Measurements from ENCODE around the gene LYRM1. TPM values are rescaled to one million over a fixed set of nuclear protein-coding genes. Genes with fewer than 3 reads are reported as not detected.
A peak's percentile ranks its signal among the peaks of the same experiment; 100 is the strongest.
"Not testable (repeated sequence)": the region's sequence is repeated elsewhere in the genome, so short reads cannot be mapped to it uniquely, and the experiment has no call there.

Gene LYRM1
- total RNA-seq, 3 donors from 2014 or later: 42.6 to 54.6 (median 50.9) TPM

- Histone ChIP-seq H3K27ac (no peak overlapping the region), H3K4me1 (no peaks in the 10 kb centered on the region), H3K9me3 (no peaks in the 10 kb centered on the region), H3K4me3 (no peak overlapping the region), H3K27me3 (no peaks in the 10 kb centered on the region), H3K36me3 (no peaks in the 10 kb centered on the region)
- TF ChIP-seq, protein P1, sequence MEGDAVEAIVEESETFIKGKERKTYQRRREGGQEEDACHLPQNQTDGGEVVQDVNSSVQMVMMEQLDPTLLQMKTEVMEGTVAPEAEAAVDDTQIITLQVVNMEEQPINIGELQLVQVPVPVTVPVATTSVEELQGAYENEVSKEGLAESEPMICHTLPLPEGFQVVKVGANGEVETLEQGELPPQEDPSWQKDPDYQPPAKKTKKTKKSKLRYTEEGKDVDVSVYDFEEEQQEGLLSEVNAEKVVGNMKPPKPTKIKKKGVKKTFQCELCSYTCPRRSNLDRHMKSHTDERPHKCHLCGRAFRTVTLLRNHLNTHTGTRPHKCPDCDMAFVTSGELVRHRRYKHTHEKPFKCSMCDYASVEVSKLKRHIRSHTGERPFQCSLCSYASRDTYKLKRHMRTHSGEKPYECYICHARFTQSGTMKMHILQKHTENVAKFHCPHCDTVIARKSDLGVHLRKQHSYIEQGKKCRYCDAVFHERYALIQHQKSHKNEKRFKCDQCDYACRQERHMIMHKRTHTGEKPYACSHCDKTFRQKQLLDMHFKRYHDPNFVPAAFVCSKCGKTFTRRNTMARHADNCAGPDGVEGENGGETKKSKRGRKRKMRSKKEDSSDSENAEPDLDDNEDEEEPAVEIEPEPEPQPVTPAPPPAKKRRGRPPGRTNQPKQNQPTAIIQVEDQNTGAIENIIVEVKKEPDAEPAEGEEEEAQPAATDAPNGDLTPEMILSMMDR (IDR thresholded peaks at IDR 0.05): no peak
- no peak for TF ChIP-seq POLR2A (IDR thresholded peaks at IDR 0.05)
- DNase-seq (ENCODE audit: low spot score in 2 of 2): no peak
- intact Hi-C loops (cut with DNase I; ENCODE audit: low total_unique reads): no loop called here
These were observed 40.2 kb upstream of the LYRM1 start for GRCh38 chr16:20860361-20860760.

DNA sequence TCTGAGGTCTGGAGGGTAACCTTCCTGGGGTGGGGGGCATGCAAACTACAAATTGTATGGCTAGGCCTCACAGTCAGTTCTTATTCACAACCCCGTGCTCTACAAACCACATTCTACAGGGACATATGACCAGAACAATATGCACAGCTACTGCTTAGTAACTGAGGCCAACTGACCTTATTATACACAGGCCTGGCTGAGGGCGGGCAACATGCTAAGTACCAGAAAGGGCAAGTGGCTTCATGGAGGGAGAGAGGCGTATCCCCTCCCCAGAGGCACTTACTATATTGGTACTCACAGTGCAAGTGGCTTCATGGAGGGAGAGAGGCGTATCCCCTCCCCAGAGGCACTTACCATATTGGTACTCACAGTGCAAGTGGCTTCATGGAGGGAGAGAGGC is 39.6 kb upstream of the LYRM1 start:
- intact Hi-C loops (cut with DNase I; ENCODE audit: low total_unique reads); H3K27ac ChIP-seq; DNase-seq (ENCODE audit: low spot score in 2 of 2); H3K36me3 ChIP-seq; H3K4me1 ChIP-seq; H3K27me3 ChIP-seq; H3K9me3 ChIP-seq; H3K4me3 ChIP-seq: not testable (repeated sequence)

- H3K27ac ChIP-seq: no peak overlapping the region
- TF ChIP-seq POLR2A (IDR thresholded peaks at IDR 0.05) (no peak), POLR2AphosphoS5 (IDR thresholded peaks at IDR 0.05) (no peak)
- TF ChIP-seq, protein P1 (IDR thresholded peaks at IDR 0.05): no peak
- H3K9me3 ChIP-seq: no peaks in the 10 kb centered on the region
- DNase-seq (ENCODE audit: low spot score in 2 of 2): no peak
- no peaks in the 10 kb centered on the region for H3K27me3 ChIP-seq
- peaks cover 0 to 4% of the 10 kb centered on the region in 2 donors for H3K4me1 ChIP-seq
- intact Hi-C loops (cut with DNase I; ENCODE audit: low total_unique reads): no loop called here
- H3K36me3 ChIP-seq: no peaks in the 10 kb centered on the region
- no peak overlapping the region for H3K4me3 ChIP-seq
These were observed 38.2 kb upstream of the LYRM1 start for GRCh38 chr16:20862162-20862960.

DNA sequence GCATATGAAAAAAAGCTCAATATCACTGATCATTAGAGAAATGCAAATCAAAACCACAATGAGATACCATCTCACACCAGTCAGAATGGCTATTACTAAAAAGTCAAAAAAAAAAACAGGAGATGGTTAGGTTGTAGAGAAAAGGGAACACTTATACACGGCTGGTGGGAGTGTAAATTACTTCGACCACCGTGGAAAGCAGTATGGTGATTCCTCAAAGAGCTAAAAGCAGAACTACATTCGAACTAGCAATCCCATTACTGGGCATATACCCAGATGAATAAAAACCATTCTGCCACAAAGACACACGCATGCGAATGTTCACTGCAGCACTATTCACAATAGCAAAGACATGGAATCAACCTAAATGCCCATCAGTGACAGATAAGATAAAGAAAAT is 36.2 kb upstream of the LYRM1 start:
- H3K4me1 ChIP-seq; H3K9me3 ChIP-seq; intact Hi-C loops (cut with DNase I; ENCODE audit: low total_unique reads); DNase-seq (ENCODE audit: low spot score in 2 of 2); H3K36me3 ChIP-seq; H3K27me3 ChIP-seq; H3K4me3 ChIP-seq: not testable (repeated sequence)
- H3K27ac ChIP-seq: peak overlapping the region in 1 of 2 donors; percentile 4

GRCh38 chr16:20865420-20866131 is 35.0 kb upstream of the LYRM1 start:
- Histone ChIP-seq H3K9me3 (no peaks in the 10 kb centered on the region), H3K36me3 (no peaks in the 10 kb centered on the region), H3K27me3 (no peaks in the 10 kb centered on the region), H3K27ac (peak overlapping the region; percentile 49 to 67), H3K4me1 (peaks cover 6 to 8% of the 10 kb centered on the region in 2 donors), H3K4me3 (no peak overlapping the region)
- intact Hi-C loops (cut with DNase I; ENCODE audit: low total_unique reads): no loop called here
- no peak for DNase-seq (ENCODE audit: low spot score in 2 of 2)
- TF ChIP-seq POLR2A (IDR thresholded peaks at IDR 0.05) (no peak), POLR2AphosphoS5 (IDR thresholded peaks at IDR 0.05) (no peak)
- TF ChIP-seq, protein P1 (IDR thresholded peaks at IDR 0.05): no peak

DNA sequence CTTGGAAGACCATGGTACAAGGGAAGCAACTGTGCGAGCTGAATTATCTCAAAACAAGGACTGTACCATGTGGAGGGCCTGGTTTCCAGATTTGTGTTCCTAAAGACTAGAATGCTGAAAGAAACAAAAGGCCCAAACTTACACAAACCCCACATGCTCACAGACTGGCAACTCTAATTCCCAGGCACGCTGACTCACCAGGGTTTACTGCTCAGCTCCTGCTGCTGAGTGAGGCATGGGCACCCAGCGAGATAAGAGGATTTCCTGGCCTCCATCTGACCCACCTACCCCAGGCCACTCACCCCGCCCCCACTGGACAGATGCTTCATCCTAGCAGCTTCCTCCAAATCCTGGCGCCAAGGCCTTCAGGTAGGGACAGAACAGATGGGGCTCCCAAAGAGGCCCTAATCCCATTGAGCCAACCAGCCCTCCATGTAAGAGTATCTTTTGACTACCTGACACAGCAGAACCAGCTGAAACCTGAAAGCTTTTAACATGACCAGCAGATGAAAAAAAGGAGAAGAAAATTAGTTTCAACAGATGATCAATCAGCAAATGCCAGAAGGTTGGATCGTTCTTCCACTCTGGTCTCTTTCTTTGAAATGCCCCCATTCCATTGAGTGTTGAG is 34.3 kb upstream of the LYRM1 start:
- H3K27ac ChIP-seq: peak overlapping the region; percentile 49 to 67
- peaks cover 10 to 14% of the 10 kb centered on the region in 2 donors for H3K4me1 ChIP-seq
- intact Hi-C loops (cut with DNase I; ENCODE audit: low total_unique reads): no loop called here

More for the DNA sequence above, 34.3 kb upstream of the LYRM1 start:
- TF ChIP-seq, protein P1 (IDR thresholded peaks at IDR 0.05): no peak
- TF ChIP-seq POLR2AphosphoS5 (IDR thresholded peaks at IDR 0.05): no peak
- no peak for TF ChIP-seq POLR2A (IDR thresholded peaks at IDR 0.05)
- Histone ChIP-seq H3K4me3 (no peak overlapping the region), H3K36me3 (no peaks in the 10 kb centered on the region), H3K9me3 (no peaks in the 10 kb centered on the region), H3K27me3 (no peaks in the 10 kb centered on the region)
- DNase-seq (ENCODE audit: low spot score in 2 of 2): no peak

Data from breast epithelium (tissue), 4 donors.